Cardiac muscle cell (in vitro differentiated cells and primary cell): ENCODE data around the gene NR6A1. TPM values are rescaled to one million over a fixed set of nuclear protein-coding genes. Genes with fewer than 3 reads are reported as not detected.

Experiments
- DNase-seq, 2 donors: peaks; one replicate each; pipeline versions ENCODE4 v3.0.0 to v3.0.0-alpha.2; 2010 to 2017; ENCODE audit warnings: low read depth in 1 of 2, low spot score in 1 of 2
- H3K27ac ChIP-seq: fragments of 200-600 bp; sonication (generic); 2 replicates; pipeline ENCODE4 v1.5.1; 2016
- H3K27me3 ChIP-seq: fragments of 200-600 bp; sonication (generic); 2 replicates; pipeline ENCODE4 v1.6.0; 2016; ENCODE audit warnings: control low read depth
- H3K36me3 ChIP-seq: fragments of 200-600 bp; sonication (generic); 2 replicates; pipeline ENCODE4 v1.5.1; 2016; ENCODE audit warnings: control low read depth
- H3K4me1 ChIP-seq: fragments of 200-600 bp; sonication (generic); 2 replicates; pipeline ENCODE4 v1.8.1; 2017; ENCODE audit warnings: low read depth, mild to moderate bottlenecking, mixed run types
- H3K4me3 ChIP-seq: fragments of 200-600 bp; sonication (generic); 2 replicates; pipeline ENCODE4 v1.5.1; 2016; ENCODE audit warnings: mild to moderate bottlenecking
- H3K9me3 ChIP-seq: fragments of 200-600 bp; sonication (generic); 2 replicates; pipeline ENCODE4 v1.5.1; 2017; ENCODE audit warnings: low read depth, mild to moderate bottlenecking, control low read depth
- CTCF ChIP-seq: IDR thresholded peaks from 2 replicates; pipeline ENCODE4 v1.5.1; 2012; ENCODE audit warnings: low read depth, mild to moderate bottlenecking, low read length
- polyA plus RNA-seq: library from polyadenylated mRNA; unstranded; fragments of >200 nt; fragmentation: Nextera tagmentation; extraction: Ambion mirVana; gene quantifications from 2 replicates; pipeline ENCODE4 v1.2.1, GENCODE V29; 2016
- total RNA-seq: library from RNA; depleted of rRNA; stranded (reverse); fragments of >200 nt; gene quantifications from 2 replicates; pipeline ENCODE4 v1.2.3, GENCODE V29; 2016

Gene NR6A1
- total and polyA plus RNA-seq, 2 experiments from 2014 or later, result 3.2 to 19.8 TPM

- TF ChIP-seq CTCF, result no peak
- no peaks in the 10 kb centered on the region for H3K9me3 ChIP-seq
- DNase-seq, result peak in 1 of 2 donors; percentile 76
- H3K4me1 ChIP-seq, result no peaks in the 10 kb centered on the region
- H3K27ac ChIP-seq, result no peak overlapping the region
- H3K4me3 ChIP-seq, result no peak overlapping the region
- H3K36me3 ChIP-seq, result no peaks in the 10 kb centered on the region
- no peaks in the 10 kb centered on the region for H3K27me3 ChIP-seq
Observed at GRCh38 chr9:124632077-124632621, 139.0 kb downstream of the NR6A1 start.

- no peak for DNase-seq
- Histone ChIP-seq H3K4me1 (no peaks in the 10 kb centered on the region), H3K27ac (no peak overlapping the region), H3K4me3 (no peak overlapping the region), H3K36me3 (no peaks in the 10 kb centered on the region), H3K9me3 (no peaks in the 10 kb centered on the region), H3K27me3 (no peaks in the 10 kb centered on the region)
- TF ChIP-seq CTCF, result no peak
Observed at GRCh38 chr9:124631326-124631725, 139.8 kb downstream of the NR6A1 start.

- TF ChIP-seq CTCF, result no peak
- Histone ChIP-seq H3K27me3 (no peaks in the 10 kb centered on the region), H3K27ac (no peak overlapping the region), H3K36me3 (no peaks in the 10 kb centered on the region), H3K9me3 (no peaks in the 10 kb centered on the region), H3K4me1 (no peaks in the 10 kb centered on the region), H3K4me3 (no peak overlapping the region)
- DNase-seq, result peak in 1 of 2 donors; percentile 57
Observed at GRCh38 chr9:124629600-124629999, 141.5 kb downstream of the NR6A1 start.

GRCh38 chr9:124628741-124629140 is 142.4 kb downstream of the NR6A1 start:
- no peaks in the 10 kb centered on the region for H3K36me3 ChIP-seq
- no peak overlapping the region for H3K27ac ChIP-seq
- DNase-seq, result no peak
- H3K4me3 ChIP-seq, result no peak overlapping the region
- no peaks in the 10 kb centered on the region for H3K4me1 ChIP-seq
- no peaks in the 10 kb centered on the region for H3K9me3 ChIP-seq
- H3K27me3 ChIP-seq, result no peaks in the 10 kb centered on the region
- TF ChIP-seq CTCF, result no peak

- TF ChIP-seq CTCF, result no peak
- Histone ChIP-seq H3K27me3 (no peaks in the 10 kb centered on the region), H3K4me1 (peaks cover 7% of the 10 kb centered on the region), H3K4me3 (no peak overlapping the region), H3K36me3 (no peaks in the 10 kb centered on the region), H3K27ac (no peak overlapping the region), H3K9me3 (no peaks in the 10 kb centered on the region)
- no peak for DNase-seq
Observed at GRCh38 chr9:124626276-124626675, 144.8 kb downstream of the NR6A1 start.
